HepG2 (cell line): ENCODE results near the gene TTC22. TPM values are rescaled to one million over a fixed set of nuclear protein-coding genes. Genes with fewer than 3 reads are reported as not detected.

Experiments
- ATAC-seq: fragments of 200-7000 bp; cut with Tn5 transposase; 3 replicates; pipeline ENCODE4 v1.9.1; 2020; ENCODE audit warnings: mild to moderate bottlenecking, moderate library complexity
- BruUV-seq: library from RNA; stranded (reverse); fragments of 400-500 nt; replicated peaks from 2 replicates; lab custom pipeline; 2021; lab: Mats Ljungman, UMichigan
- CTCF ChIA-PET: fragments of 300-600 bp; formaldehyde crosslinking; extraction: SDS; loops from one replicate; lab custom pipeline; 2021; ENCODE audit warnings: low total read pairs, inconsistent platforms, low intra/inter-chr PET ratio; lab: Yijun Ruan, JAX
- POLR2A ChIA-PET: fragments of 350-600 bp; sonication (Branson Sonifier 250); formaldehyde crosslinking; loops from one replicate; lab custom pipeline; 2020; ENCODE audit warnings: antibody characterized with exemption, inconsistent platforms; lab: Yijun Ruan, JAX
- DNase-seq: peaks from one replicate; pipeline ENCODE4 v3.0.0-alpha.2; 2015; ENCODE audit warnings: low spot score
- FAIRE-seq: peaks from 3 replicates; lab custom pipeline; 2011; peaks lifted over from hg19 to GRCh38; lab: Jason Lieb, UNC
- H2AFZ ChIP-seq: one replicate; pipeline ENCODE4 v1.6.1; 2011; ENCODE audit warnings: low read length, inconsistent platforms
- H3K27ac ChIP-seq: fragments of 300-600 bp; 3 replicates; pipeline ENCODE4 v1.8.0; 2011; ENCODE audit warnings: mixed run types, mild to moderate bottlenecking, mixed read lengths, low read length, inconsistent platforms; ENCODE audit not compliant: insufficient read depth; ENCODE audit errors: extremely low read length
- H3K27me3 ChIP-seq, 2 experiments: fragments of 200-600 bp in 1 of 2; 2 replicates in 1 of 2; 3 replicates in 1 of 2; pipeline versions ENCODE4 v1.6.0 to v1.8.0; 2011; ENCODE audit warnings: low read length in 2 of 2, mild to moderate bottlenecking in 2 of 2, moderate library complexity in 2 of 2, inconsistent platforms in 1 of 2; ENCODE audit not compliant: insufficient read depth in 2 of 2, control insufficient read depth in 1 of 2
- H3K36me3 ChIP-seq, 2 experiments: fragments of 200-600 bp in 1 of 2; replicated peaks in 1 of 2; 2 replicates in 1 of 2; 3 replicates in 1 of 2; pipeline versions ENCODE4 v1.5.1 to v1.8.0; 2011; ENCODE audit warnings: low read length in 2 of 2, inconsistent platforms in 1 of 2; ENCODE audit not compliant: insufficient read depth in 2 of 2, control insufficient read depth in 1 of 2
- H3K4me1 ChIP-seq: 2 replicates; pipeline ENCODE4 v1.5.1; 2012; ENCODE audit warnings: low read length, inconsistent platforms; ENCODE audit not compliant: insufficient read depth
- H3K4me2 ChIP-seq: 2 replicates; pipeline ENCODE4 v1.6.0; 2011; ENCODE audit warnings: low read depth, low read length, inconsistent platforms
- H3K4me3 ChIP-seq, 3 experiments: fragments of 200-600 bp in 1 of 3; sonication (generic), shearing (Covaris generic) in 1 of 3; replicated peaks in 1 of 3; 2 replicates each; pipeline ENCODE4 v1.5.1; 2011 to 2016; ENCODE audit warnings: low read length in 3 of 3, inconsistent platforms in 2 of 3, low read depth in 2 of 3, mild to moderate bottlenecking in 2 of 3, control low read depth in 1 of 3, mixed read lengths in 1 of 3; ENCODE audit not compliant: insufficient read depth in 1 of 3
- H3K79me2 ChIP-seq: one replicate; pipeline ENCODE4 v1.6.1; 2011; ENCODE audit warnings: low read length, inconsistent platforms; ENCODE audit not compliant: insufficient read depth
- H3K9ac ChIP-seq: 2 replicates; pipeline ENCODE4 v1.6.0; 2011; ENCODE audit warnings: mild to moderate bottlenecking, low read depth, low read length, inconsistent platforms; ENCODE audit not compliant: insufficient read depth
- H3K9me3 ChIP-seq: 2 replicates; pipeline ENCODE4 v1.5.1; 2012; ENCODE audit warnings: mild to moderate bottlenecking, low read length
- H4K20me1 ChIP-seq: 2 replicates; pipeline ENCODE4 v1.6.0; 2011; ENCODE audit warnings: inconsistent platforms, mild to moderate bottlenecking, low read length, moderate library complexity; ENCODE audit not compliant: insufficient read depth
- ADNP ChIP-seq: sonication (generic); formaldehyde crosslinking; IDR thresholded peaks from 2 replicates; pipeline ENCODE4 v1.4.0; 2020; ENCODE audit warnings: missing genetic modification reagents
- CREBL2 ChIP-seq: sonication (generic); formaldehyde crosslinking; IDR thresholded peaks from 2 replicates; pipeline ENCODE4 v1.8.1; 2023; ENCODE audit warnings: missing genetic modification reagents, mild to moderate bottlenecking, borderline replicate concordance
- DNMT1 ChIP-seq: sonication (generic); formaldehyde crosslinking; IDR thresholded peaks from 2 replicates; pipeline ENCODE4 v1.5.1; 2020; ENCODE audit warnings: mild to moderate bottlenecking, missing genetic modification reagents
- MXD4 ChIP-seq: IDR thresholded peaks from 2 replicates; pipeline ENCODE4 v1.6.1; 2016; ENCODE audit warnings: mild to moderate bottlenecking, missing biosample characterization, missing genetic modification reagents
- PAF1 ChIP-seq: IDR thresholded peaks from 2 replicates; pipeline ENCODE4 v1.6.1; 2016; ENCODE audit warnings: missing genetic modification reagents, missing compliant biosample characterization
- PAXIP1 ChIP-seq: sonication (generic); formaldehyde crosslinking; conservative IDR thresholded peaks from 2 replicates; pipeline ENCODE4 v1.4.0; 2020; ENCODE audit warnings: mild to moderate bottlenecking, missing genetic modification reagents, moderate library complexity
- RBM22 ChIP-seq: fragments of 200-400 bp; formaldehyde crosslinking; optimal IDR thresholded peaks from 2 replicates; pipeline ENCODE3; 2017; ENCODE audit warnings: mild to moderate bottlenecking, low read length, moderate library complexity
- SOX13 ChIP-seq, 3 experiments: fragments of 450-650 bp in 1 of 3; sonication (generic) in 1 of 3; formaldehyde crosslinking in 1 of 3; IDR thresholded peaks in 2 of 3; conservative IDR thresholded peaks in 1 of 3; 2 replicates each; pipeline versions ENCODE4 v1.5.0 to v1.6.1; 2016 to 2020; ENCODE audit warnings: antibody characterized with exemption in 1 of 3, mild to moderate bottlenecking in 1 of 3, missing compliant biosample characterization in 1 of 3, missing genetic modification reagents in 1 of 3, moderate library complexity in 1 of 3
- ZNF264 ChIP-seq: sonication (generic); formaldehyde crosslinking; IDR thresholded peaks from 2 replicates; pipeline ENCODE4 v1.4.0; 2020; ENCODE audit warnings: missing genetic modification reagents
- ZNF33A ChIP-seq: sonication (generic); formaldehyde crosslinking; IDR thresholded peaks from 2 replicates; pipeline ENCODE4 v1.5.1; 2020; ENCODE audit warnings: missing genetic modification reagents, mild to moderate bottlenecking, moderate library complexity, borderline replicate concordance
- ZNF710 ChIP-seq: sonication (generic); formaldehyde crosslinking; IDR thresholded peaks from 2 replicates; pipeline ENCODE4 v1.5.0; 2020; ENCODE audit warnings: mild to moderate bottlenecking, missing genetic modification reagents, borderline replicate concordance
- WGBS: methylation state at CpG from one replicate; pipeline ENCODE4 v1.1.6; 2017; ENCODE audit warnings: low lambda C conversion rate; 5-methylcytosine and 5-hydroxymethylcytosine counted together
- in situ Hi-C: cut with HindIII; loops from 2 replicates; pipeline ENCODE4 v1.10.0; 2017; ENCODE audit warnings: low pct_unique_long_range_greater_than_20kb; ENCODE audit not compliant: extremely low pct_ligation_motif_present
- intact Hi-C: fragments of 100-400 bp; cut with micrococcal nuclease; formaldehyde crosslinking; loops from one replicate; pipeline ENCODE4 v1.10.0; 2022; ENCODE audit not compliant: unreplicated experiment
- polyA plus RNA-seq, 8 experiments: library from polyadenylated mRNA; depleted of rRNA in 3 of 8; stranded (reverse) in 7 of 8; unstranded in 1 of 8; fragments of >200 nt; fragmentation: Illumina TruSeq in 4 of 8; extraction: Trizol in 4 of 8; gene quantifications; 2 replicates each; pipeline versions ENCODE4 v1.2.1 to v1.2.3, GENCODE V29; 2011 to 2016; ENCODE audit warnings: low read depth in 4 of 8, missing spikeins in 1 of 8, mixed read lengths in 1 of 8; ENCODE audit not compliant: insufficient read depth in 1 of 8
- total RNA-seq, 5 experiments: library from RNA; depleted of rRNA; stranded (reverse); fragments of >200 nt; fragmentation: Illumina TruSeq; extraction: Trizol; gene quantifications; 2 replicates each; pipeline ENCODE4 v1.2.3, GENCODE V29; 2016; ENCODE audit warnings: low read depth in 1 of 5
- TF ChIP-seq, protein P1 (sequence below): sonication (generic); formaldehyde crosslinking; IDR thresholded peaks from 2 replicates; pipeline ENCODE4 v1.4.0; 2020; ENCODE audit warnings: low read depth, mild to moderate bottlenecking, missing genetic modification reagents

Gene TTC22
- total and polyA plus RNA-seq, 2 of the 13 experiments (the other 11 are each of a cell fraction or from before 2014, with no cell fraction given) = not detected

DNA sequence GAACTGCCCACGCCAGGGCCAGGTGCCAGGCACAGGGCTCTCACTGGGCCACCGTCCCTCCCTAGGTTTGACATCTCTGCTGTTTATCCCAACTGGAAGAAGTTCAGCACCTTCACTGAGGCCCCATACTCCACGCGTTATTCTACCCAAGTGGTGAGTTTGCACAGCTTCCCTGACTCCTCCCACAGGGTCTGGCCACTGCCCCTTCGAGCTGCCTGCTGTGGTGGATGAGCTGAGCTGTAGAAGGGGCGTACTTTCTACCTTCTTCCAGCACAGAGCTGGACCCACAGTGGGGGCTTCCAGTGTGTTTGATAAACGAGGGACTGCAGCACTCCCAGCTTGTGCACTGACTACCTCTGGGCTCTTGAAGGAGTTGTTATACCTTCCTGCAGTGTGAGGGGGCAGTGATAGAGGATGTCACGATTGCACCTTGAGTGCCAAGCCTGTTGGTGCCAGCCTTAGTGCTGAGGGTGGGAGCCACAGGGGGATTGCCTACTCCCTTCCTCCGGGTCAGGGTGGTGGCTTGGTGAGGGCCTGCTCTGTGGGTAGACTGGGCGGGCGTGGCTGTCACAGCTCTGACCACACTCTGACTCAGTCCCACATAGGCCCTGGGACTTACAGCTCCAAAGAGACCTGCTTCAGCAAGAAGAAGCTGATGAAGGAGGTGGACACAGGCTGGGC is 5.9 kb upstream of the TTC22 start (continued):
- no peak for TF ChIP-seq ADNP (CRISPR knock-in tag)
- TF ChIP-seq ZNF710 (CRISPR knock-in tag) = no peak
- TF ChIP-seq, protein P1, sequence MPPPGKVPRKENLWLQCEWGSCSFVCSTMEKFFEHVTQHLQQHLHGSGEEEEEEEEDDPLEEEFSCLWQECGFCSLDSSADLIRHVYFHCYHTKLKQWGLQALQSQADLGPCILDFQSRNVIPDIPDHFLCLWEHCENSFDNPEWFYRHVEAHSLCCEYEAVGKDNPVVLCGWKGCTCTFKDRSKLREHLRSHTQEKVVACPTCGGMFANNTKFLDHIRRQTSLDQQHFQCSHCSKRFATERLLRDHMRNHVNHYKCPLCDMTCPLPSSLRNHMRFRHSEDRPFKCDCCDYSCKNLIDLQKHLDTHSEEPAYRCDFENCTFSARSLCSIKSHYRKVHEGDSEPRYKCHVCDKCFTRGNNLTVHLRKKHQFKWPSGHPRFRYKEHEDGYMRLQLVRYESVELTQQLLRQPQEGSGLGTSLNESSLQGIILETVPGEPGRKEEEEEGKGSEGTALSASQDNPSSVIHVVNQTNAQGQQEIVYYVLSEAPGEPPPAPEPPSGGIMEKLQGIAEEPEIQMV = no peak
- TF ChIP-seq CREBL2 (CRISPR knock-in tag) = no peak
- no peak for TF ChIP-seq DNMT1 (CRISPR knock-in tag)
- no peak for TF ChIP-seq RBM22
- TF ChIP-seq, all 625 proteins: peak for 0

GRCh38 chr1:54805981-54806381 is 4.9 kb upstream of the TTC22 start:
- no peak for FAIRE-seq
- no peak for TF ChIP-seq PAXIP1 (CRISPR knock-in tag)
- TF ChIP-seq MXD4 = no peak
- no peak for TF ChIP-seq SOX13 (IDR thresholded peaks at IDR 0.05)
- TF ChIP-seq SOX13 (CRISPR knock-in tag; conservative IDR thresholded peaks at IDR 0.05 in 1 of 2, IDR thresholded peaks at IDR 0.05 in 1 of 2) = no peak
- TF ChIP-seq ZNF264 (CRISPR knock-in tag) = no peak
- no peak for TF ChIP-seq ZNF33A
- TF ChIP-seq PAF1 (CRISPR knock-in tag) = no peak

More at GRCh38 chr1:54805981-54806381, 4.9 kb upstream of the TTC22 start:
- no peak for ATAC-seq
- Histone ChIP-seq H3K27me3 (no peaks in the 10 kb centered on the region; a peak in 1 of 5 replicates), H3K79me2 (no peaks in the 10 kb centered on the region), H3K4me2 (no peak overlapping the region), H3K4me1 (peaks cover 42% of the 10 kb centered on the region), H3K9me3 (no peaks in the 10 kb centered on the region), H3K4me3 (no peak overlapping the region), H2AFZ (no peak overlapping the region), H3K36me3 (no peaks in the 10 kb centered on the region), H4K20me1 (no peaks in the 10 kb centered on the region), H3K9ac (no peak overlapping the region), H3K27ac (no peak overlapping the region)
- POLR2A ChIA-PET = no interaction called here
- intact Hi-C loops (no loop called here), in situ Hi-C loops (no loop called here)
- no TSS peak for BruUV-seq
- no peak for DNase-seq
- CTCF ChIA-PET = no interaction called here
- 78% methylated on average over 16 of the region's 35 CpGs for WGBS
